GM23338 (cell line): ENCODE data around the gene TMC1.

Source experiments
- EZH2 ChIP-seq: fragments of 200-600 bp; sonication (generic); IDR thresholded peaks from one replicate; pipeline ENCODE4 v1.8.0; 2017; ENCODE audit warnings: antibody characterized with exemption, mild to moderate bottlenecking, low read depth; ENCODE audit not compliant: unreplicated experiment
- EZH2phosphoT487 ChIP-seq: fragments of 200-600 bp; sonication (generic); IDR thresholded peaks from one replicate; pipeline ENCODE4 v1.8.1; 2018; ENCODE audit warnings: antibody characterized with exemption; ENCODE audit not compliant: unreplicated experiment
- POLR2AphosphoS5 ChIP-seq: IDR thresholded peaks from 2 replicates; pipeline ENCODE4 v1.6.1; 2016; ENCODE audit warnings: antibody characterized with exemption, low read depth
- STAT1 ChIP-seq: IDR thresholded peaks from one replicate; pipeline ENCODE4 v1.6.1; 2016; ENCODE audit warnings: antibody characterized with exemption; ENCODE audit not compliant: unreplicated experiment
- TF ChIP-seq, protein P1 (sequence below), 2 experiments: fragments of 200-600 bp in 1 of 2; sonication (generic) in 1 of 2; conservative IDR thresholded peaks; 2 replicates each; pipeline versions ENCODE4 v1.5.1 to v1.6.1; 2016 to 2017; ENCODE audit warnings: antibody characterized with exemption in 2 of 2, low read depth in 2 of 2, mild to moderate bottlenecking in 2 of 2, moderate library complexity in 1 of 2

DNA sequence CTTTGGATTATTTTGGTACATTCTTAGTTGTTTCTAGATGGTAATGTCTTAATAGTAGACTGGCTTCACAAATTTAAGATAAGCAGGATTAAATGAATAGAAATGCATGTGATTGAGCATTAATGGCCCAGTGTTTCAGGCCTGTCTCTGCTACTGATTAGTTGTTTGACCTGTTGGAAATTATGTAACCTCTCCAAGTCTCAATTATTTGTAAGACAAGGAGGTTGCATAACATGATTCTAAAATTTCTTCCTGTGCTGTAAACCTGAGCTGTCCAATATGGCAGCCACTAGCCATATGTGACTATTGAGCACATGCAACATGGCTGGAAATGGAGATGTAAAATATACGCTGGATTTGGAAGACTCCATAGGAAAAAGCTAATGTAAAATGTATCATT lies 333.9 kb downstream of the TMC1 start:
- TF ChIP-seq EZH2 (no peak), EZH2phosphoT487 (no peak), POLR2AphosphoS5 (no peak), STAT1 (no peak)
- TF ChIP-seq, protein P1, sequence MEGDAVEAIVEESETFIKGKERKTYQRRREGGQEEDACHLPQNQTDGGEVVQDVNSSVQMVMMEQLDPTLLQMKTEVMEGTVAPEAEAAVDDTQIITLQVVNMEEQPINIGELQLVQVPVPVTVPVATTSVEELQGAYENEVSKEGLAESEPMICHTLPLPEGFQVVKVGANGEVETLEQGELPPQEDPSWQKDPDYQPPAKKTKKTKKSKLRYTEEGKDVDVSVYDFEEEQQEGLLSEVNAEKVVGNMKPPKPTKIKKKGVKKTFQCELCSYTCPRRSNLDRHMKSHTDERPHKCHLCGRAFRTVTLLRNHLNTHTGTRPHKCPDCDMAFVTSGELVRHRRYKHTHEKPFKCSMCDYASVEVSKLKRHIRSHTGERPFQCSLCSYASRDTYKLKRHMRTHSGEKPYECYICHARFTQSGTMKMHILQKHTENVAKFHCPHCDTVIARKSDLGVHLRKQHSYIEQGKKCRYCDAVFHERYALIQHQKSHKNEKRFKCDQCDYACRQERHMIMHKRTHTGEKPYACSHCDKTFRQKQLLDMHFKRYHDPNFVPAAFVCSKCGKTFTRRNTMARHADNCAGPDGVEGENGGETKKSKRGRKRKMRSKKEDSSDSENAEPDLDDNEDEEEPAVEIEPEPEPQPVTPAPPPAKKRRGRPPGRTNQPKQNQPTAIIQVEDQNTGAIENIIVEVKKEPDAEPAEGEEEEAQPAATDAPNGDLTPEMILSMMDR (conservative IDR thresholded peaks at IDR 0.05; ENCODE audit: low read depth in 2 of 2) = no peak
